PFSK-1 (cell line): ENCODE data around the gene C2orf49. TPM values are rescaled to one million over a fixed set of nuclear protein-coding genes. Genes with fewer than 3 reads are reported as not detected.

Source experiments
- FOXP2 ChIP-seq: optimal IDR thresholded peaks from 2 replicates; pipeline ENCODE3; 2011; ENCODE audit warnings: borderline replicate concordance, control low read depth, inconsistent platforms; ENCODE audit not compliant: insufficient read depth; ENCODE audit errors: extremely low read length, extremely low read depth
- POLR2AphosphoS5 ChIP-seq: IDR thresholded peaks from 2 replicates; pipeline ENCODE4 v1.6.1; 2012; ENCODE audit warnings: low read depth, mild to moderate bottlenecking, control low read depth, low read length, moderate library complexity
- REST ChIP-seq, 2 experiments: IDR thresholded peaks; 2 replicates each; pipeline versions ENCODE4 v1.6.1 to v1.8.0; 2011 to 2012; ENCODE audit warnings: low read depth in 2 of 2, low read length in 2 of 2, control low read depth in 1 of 2, inconsistent platforms in 1 of 2, mild to moderate bottlenecking in 1 of 2, moderate library complexity in 1 of 2; ENCODE audit not compliant: insufficient read depth in 1 of 2
- SIN3A ChIP-seq: IDR thresholded peaks from 2 replicates; pipeline ENCODE4 v1.6.1; 2012; ENCODE audit warnings: mild to moderate bottlenecking, low read length, moderate library complexity, borderline replicate concordance; ENCODE audit not compliant: insufficient read depth
- TAF1 ChIP-seq: IDR thresholded peaks from 2 replicates; pipeline ENCODE4 v1.6.1; 2012; ENCODE audit warnings: low read length, control low read depth, borderline replicate concordance; ENCODE audit not compliant: insufficient read depth
- polyA plus RNA-seq: library from polyadenylated mRNA; unstranded; fragments of >200 nt; gene quantifications from one replicate; pipeline ENCODE4 v1.2.1, GENCODE V29; 2012; ENCODE audit warnings: low read depth, missing spikeins; ENCODE audit not compliant: insufficient read length

Gene C2orf49
- 21.5 TPM for polyA plus RNA-seq

- TF ChIP-seq REST (IDR thresholded peaks at IDR 0.05; ENCODE audit: insufficient read depth in 1 of 2, low read depth in 2 of 2, low read length in 2 of 2), result no peak
- peak; percentile 66 for TF ChIP-seq FOXP2
- TF ChIP-seq POLR2AphosphoS5, result peak; percentile 67
- peak; percentile 61; the same call in 1 of the 2 replicates for TF ChIP-seq SIN3A
Observed at GRCh38 chr2:105337122-105338019, at the start of gene C2orf49. Gene C2orf49 (plus strand): TSS chr2:105337540. CDS start chr2:105337588, 48 bp downstream.

DNA sequence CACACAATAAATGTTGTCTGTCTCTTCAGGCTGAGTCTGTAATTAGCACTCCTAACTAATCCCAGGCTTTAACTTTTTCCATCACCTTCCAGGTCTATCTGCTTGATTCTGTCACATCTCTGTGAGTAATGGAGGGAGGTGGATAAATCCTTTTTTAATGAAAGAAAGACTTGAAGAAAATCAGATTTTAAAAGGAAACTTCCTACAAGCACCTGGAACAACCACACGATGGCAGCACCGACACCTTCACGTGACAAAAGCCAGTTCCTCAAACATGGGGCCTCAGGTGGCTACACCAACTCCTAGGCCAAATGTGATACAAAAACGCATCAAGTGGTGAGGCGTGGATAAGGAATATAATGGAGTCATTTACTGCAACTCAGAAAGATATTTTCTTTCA lies 49.6 kb upstream of the C2orf49 start:
- no peak for TF ChIP-seq SIN3A
- no peak for TF ChIP-seq TAF1
- TF ChIP-seq POLR2AphosphoS5, result no peak
- TF ChIP-seq REST (IDR thresholded peaks at IDR 0.05; ENCODE audit: insufficient read depth in 1 of 2, low read depth in 2 of 2, low read length in 2 of 2), result no peak
- no peak for TF ChIP-seq FOXP2

GRCh38 chr2:105288133-105288532 lies 49.2 kb upstream of the C2orf49 start:
- no peak for TF ChIP-seq POLR2AphosphoS5
- no peak for TF ChIP-seq TAF1
- TF ChIP-seq FOXP2, result no peak
- TF ChIP-seq REST (IDR thresholded peaks at IDR 0.05; ENCODE audit: insufficient read depth in 1 of 2, low read depth in 2 of 2, low read length in 2 of 2), result no peak
- no peak for TF ChIP-seq SIN3A

DNA sequence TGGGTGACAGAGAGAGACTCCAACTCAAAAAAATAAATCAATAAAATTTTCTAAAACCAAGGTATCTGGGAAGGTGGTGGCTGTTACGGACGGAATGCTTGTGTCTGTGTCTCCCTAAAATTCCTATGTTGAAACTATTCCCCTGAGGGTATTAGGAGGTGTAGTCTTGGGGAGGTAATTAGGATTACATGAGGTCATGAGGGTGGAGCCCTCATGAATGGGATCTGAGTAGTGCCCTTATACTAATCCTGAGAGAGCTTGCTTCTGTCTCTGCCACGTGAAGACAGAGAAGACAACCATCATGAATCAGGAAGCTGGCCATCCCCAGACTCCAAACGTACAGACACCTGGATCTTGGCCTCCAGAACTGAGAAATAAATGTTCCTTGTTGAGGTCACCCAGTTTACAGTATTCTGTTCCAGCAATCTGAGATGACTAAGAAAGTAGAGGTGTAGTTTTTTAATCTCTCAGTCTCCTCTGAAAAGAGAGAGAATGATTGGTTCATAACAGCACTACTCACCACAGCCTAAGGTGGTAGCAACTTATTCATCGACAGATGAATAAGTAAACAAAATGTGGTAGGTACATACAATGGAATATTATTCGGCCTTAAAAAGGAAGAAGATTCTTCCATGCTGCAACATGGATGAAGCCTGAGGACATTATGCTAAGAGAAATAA lies 46.2 kb upstream of the C2orf49 start:
- TF ChIP-seq REST (IDR thresholded peaks at IDR 0.05; ENCODE audit: insufficient read depth in 1 of 2, low read depth in 2 of 2, low read length in 2 of 2), result no peak
